ENCODE results near the gene MAPK1IP1L. TPM values are rescaled to one million over a fixed set of nuclear protein-coding genes. Genes with fewer than 3 reads are reported as not detected.
"Not testable (repeated sequence)": the region's sequence is repeated elsewhere in the genome, so short reads cannot be mapped to it uniquely, and the experiment has no call there.

The MAPK1IP1L gene
- total RNA-seq, 1 experiment from 2014 or later, result 45.7 TPM

- Histone ChIP-seq H3K27me3 (ENCODE audit: control insufficient read depth, insufficient read depth, low read length) (no peaks in the 10 kb centered on the region), H3K4me3 (ENCODE audit: insufficient read depth, low read depth, low read length) (no peak overlapping the region), H3K36me3 (replicated peaks; ENCODE audit: control insufficient read depth, insufficient read depth, low read length) (no peaks in the 10 kb centered on the region)
- no peak for DNase-seq
These were observed 19.5 kb downstream of the MAPK1IP1L start for GRCh38 chr14:55070981-55071411.

GRCh38 chr14:55071870-55072640 is 20.6 kb downstream of the MAPK1IP1L start:
- Histone ChIP-seq H3K27me3 (ENCODE audit: control insufficient read depth, insufficient read depth, low read length) (no peaks in the 10 kb centered on the region), H3K4me3 (ENCODE audit: insufficient read depth, low read depth, low read length) (no peak overlapping the region), H3K36me3 (replicated peaks; ENCODE audit: control insufficient read depth, insufficient read depth, low read length) (no peaks in the 10 kb centered on the region)
- no peak for DNase-seq

- Histone ChIP-seq H3K36me3 (replicated peaks; ENCODE audit: control insufficient read depth, insufficient read depth, low read length) (no peaks in the 10 kb centered on the region), H3K27me3 (ENCODE audit: control insufficient read depth, insufficient read depth, low read length) (no peaks in the 10 kb centered on the region), H3K4me3 (ENCODE audit: insufficient read depth, low read depth, low read length) (no peak overlapping the region)
- no peak for DNase-seq
These were observed 22.4 kb downstream of the MAPK1IP1L start for GRCh38 chr14:55073856-55074255.

GRCh38 chr14:55074662-55075061 is 23.2 kb downstream of the MAPK1IP1L start:
- no peak for DNase-seq
- Histone ChIP-seq H3K4me3 (ENCODE audit: insufficient read depth, low read depth, low read length) (no peak overlapping the region), H3K36me3 (replicated peaks; ENCODE audit: control insufficient read depth, insufficient read depth, low read length) (no peaks in the 10 kb centered on the region), H3K27me3 (ENCODE audit: control insufficient read depth, insufficient read depth, low read length) (no peaks in the 10 kb centered on the region)

GRCh38 chr14:55075628-55076175 is 24.3 kb downstream of the MAPK1IP1L start:
- DNase-seq, result no peak

GRCh38 chr14:55077170-55078151 is 26.0 kb downstream of the MAPK1IP1L start:
- DNase-seq, result no peak
- H3K4me3 ChIP-seq (ENCODE audit: insufficient read depth, low read depth, low read length), result no peak overlapping the region
- H3K27me3 ChIP-seq (ENCODE audit: control insufficient read depth, insufficient read depth, low read length), result no peaks in the 10 kb centered on the region
- H3K36me3 ChIP-seq (replicated peaks; ENCODE audit: control insufficient read depth, insufficient read depth, low read length), result no peaks in the 10 kb centered on the region

More at GRCh38 chr14:55075628-55076175, 24.3 kb downstream of the MAPK1IP1L start:
- no peak overlapping the region for H3K4me3 ChIP-seq (ENCODE audit: insufficient read depth, low read depth, low read length)
- no peaks in the 10 kb centered on the region for H3K36me3 ChIP-seq (replicated peaks; ENCODE audit: control insufficient read depth, insufficient read depth, low read length)
- H3K27me3 ChIP-seq (ENCODE audit: control insufficient read depth, insufficient read depth, low read length), result no peaks in the 10 kb centered on the region

- DNase-seq; H3K36me3 ChIP-seq (replicated peaks; ENCODE audit: control insufficient read depth, insufficient read depth, low read length); H3K27me3 ChIP-seq (ENCODE audit: control insufficient read depth, insufficient read depth, low read length); H3K4me3 ChIP-seq (ENCODE audit: insufficient read depth, low read depth, low read length): not testable (repeated sequence)
These were observed 28.5 kb downstream of the MAPK1IP1L start for GRCh38 chr14:55079961-55080360.

- Histone ChIP-seq H3K27me3 (ENCODE audit: control insufficient read depth, insufficient read depth, low read length) (no peaks in the 10 kb centered on the region), H3K4me3 (ENCODE audit: insufficient read depth, low read depth, low read length) (no peak overlapping the region), H3K36me3 (replicated peaks; ENCODE audit: control insufficient read depth, insufficient read depth, low read length) (no peaks in the 10 kb centered on the region)
- DNase-seq, result no peak
These were observed 33.1 kb downstream of the MAPK1IP1L start for GRCh38 chr14:55084401-55085059.

- no peaks in the 10 kb centered on the region for H3K36me3 ChIP-seq (replicated peaks; ENCODE audit: control insufficient read depth, insufficient read depth, low read length)
- H3K4me3 ChIP-seq (ENCODE audit: insufficient read depth, low read depth, low read length), result no peak overlapping the region
- no peaks in the 10 kb centered on the region for H3K27me3 ChIP-seq (ENCODE audit: control insufficient read depth, insufficient read depth, low read length)
- DNase-seq, result no peak
These were observed 33.7 kb downstream of the MAPK1IP1L start for GRCh38 chr14:55085060-55085660.

- DNase-seq, result no peak
- H3K36me3 ChIP-seq (replicated peaks; ENCODE audit: control insufficient read depth, insufficient read depth, low read length), result no peaks in the 10 kb centered on the region
These were observed 35.5 kb downstream of the MAPK1IP1L start for GRCh38 chr14:55086938-55087337.

GRCh38 chr14:55088356-55088755 is 36.9 kb downstream of the MAPK1IP1L start:
- no peaks in the 10 kb centered on the region for H3K36me3 ChIP-seq (replicated peaks; ENCODE audit: control insufficient read depth, insufficient read depth, low read length)
- no peak overlapping the region for H3K4me3 ChIP-seq (ENCODE audit: insufficient read depth, low read depth, low read length)
- H3K27me3 ChIP-seq (ENCODE audit: control insufficient read depth, insufficient read depth, low read length), result no peaks in the 10 kb centered on the region
- DNase-seq, result no peak

More at GRCh38 chr14:55086938-55087337, 35.5 kb downstream of the MAPK1IP1L start:
- H3K4me3 ChIP-seq (ENCODE audit: insufficient read depth, low read depth, low read length), result no peak overlapping the region
- H3K27me3 ChIP-seq (ENCODE audit: control insufficient read depth, insufficient read depth, low read length), result no peaks in the 10 kb centered on the region

- Histone ChIP-seq H3K27me3 (ENCODE audit: control insufficient read depth, insufficient read depth, low read length) (no peaks in the 10 kb centered on the region), H3K4me3 (ENCODE audit: insufficient read depth, low read depth, low read length) (no peak overlapping the region), H3K36me3 (replicated peaks; ENCODE audit: control insufficient read depth, insufficient read depth, low read length) (no peaks in the 10 kb centered on the region)
- DNase-seq, result no peak
These were observed 40.9 kb downstream of the MAPK1IP1L start for GRCh38 chr14:55092341-55092740.

GRCh38 chr14:55094292-55095157 is 43.1 kb downstream of the MAPK1IP1L start:
- DNase-seq, result no peak
- H3K4me3 ChIP-seq (ENCODE audit: insufficient read depth, low read depth, low read length), result no peak overlapping the region

More at GRCh38 chr14:55094292-55095157, 43.1 kb downstream of the MAPK1IP1L start:
- H3K36me3 ChIP-seq (replicated peaks; ENCODE audit: control insufficient read depth, insufficient read depth, low read length), result no peaks in the 10 kb centered on the region
- no peaks in the 10 kb centered on the region for H3K27me3 ChIP-seq (ENCODE audit: control insufficient read depth, insufficient read depth, low read length)

Measured in H7 (cell line).